GM12801 (cell line): ENCODE results near the gene HAUS8.

Source experiments
- CTCF ChIP-seq: IDR thresholded peaks from one replicate; pipeline ENCODE4 v1.5.1; 2011; ENCODE audit warnings: control low read depth; ENCODE audit not compliant: insufficient read length; ENCODE audit errors: extremely low read depth

HAUS8 gene

DNA sequence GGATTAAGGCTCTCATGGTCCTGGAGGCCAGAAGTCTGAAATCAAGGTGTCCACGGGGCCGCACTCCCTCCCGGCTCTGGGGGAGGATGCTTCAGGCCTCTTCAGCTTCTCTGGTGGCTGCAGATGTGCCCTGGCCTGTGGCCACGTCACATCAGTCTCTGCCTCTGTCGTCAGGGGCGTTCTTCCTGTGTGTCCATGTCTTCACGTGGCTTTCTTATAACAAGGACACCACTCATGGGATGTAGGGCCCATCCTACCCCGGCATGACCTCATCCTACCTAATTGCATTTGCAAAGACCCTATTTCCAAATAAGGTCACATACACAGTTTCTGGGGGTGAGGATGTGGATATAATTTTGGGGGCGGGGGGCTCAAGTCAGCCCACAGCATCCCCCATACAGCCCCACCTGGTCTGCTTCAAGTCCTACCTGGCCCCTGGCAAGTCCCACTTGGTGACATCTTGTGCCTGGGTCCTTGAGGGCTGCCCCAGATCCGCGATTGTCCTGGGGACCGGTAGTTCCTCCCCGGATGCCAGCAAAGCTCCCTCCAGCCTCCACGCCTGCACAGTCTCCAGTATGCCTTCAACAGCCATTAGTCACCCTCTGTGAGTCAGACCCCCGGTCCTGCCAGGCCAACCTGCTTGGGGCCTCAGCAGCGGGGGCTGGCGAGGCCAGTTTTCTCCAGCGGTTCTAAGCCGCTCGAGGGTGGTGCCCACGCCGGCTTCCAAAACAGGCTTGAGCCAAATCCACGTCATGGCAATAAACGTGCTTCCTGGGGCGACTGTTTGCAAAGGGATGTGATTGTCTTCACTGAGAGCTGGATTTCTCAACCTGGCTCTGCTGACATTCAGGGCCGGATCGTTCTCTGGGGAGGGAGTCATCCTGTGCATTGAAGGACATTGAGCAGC is 32.5 kb upstream of the HAUS8 start:
- no peak for TF ChIP-seq CTCF

DNA sequence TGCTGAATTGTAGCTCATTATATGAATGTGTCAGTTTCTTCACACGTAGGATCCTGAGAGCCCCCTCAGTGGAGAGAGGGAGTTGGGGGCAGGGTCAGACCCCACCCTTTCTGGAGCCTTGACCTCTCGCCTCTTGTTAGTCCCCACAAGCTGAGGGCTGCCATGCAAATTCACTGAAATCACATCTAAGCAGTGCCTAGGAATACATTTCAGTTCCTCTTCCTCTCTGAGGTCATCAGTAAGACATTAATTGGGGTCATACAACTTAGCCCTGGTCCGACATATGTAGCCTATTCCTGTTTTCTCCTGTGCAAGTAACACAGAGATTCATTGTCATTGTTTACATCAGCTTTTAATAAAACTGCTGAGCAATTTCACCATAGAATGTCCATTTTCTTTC is 30.3 kb upstream of the HAUS8 start:
- no peak for TF ChIP-seq CTCF

DNA sequence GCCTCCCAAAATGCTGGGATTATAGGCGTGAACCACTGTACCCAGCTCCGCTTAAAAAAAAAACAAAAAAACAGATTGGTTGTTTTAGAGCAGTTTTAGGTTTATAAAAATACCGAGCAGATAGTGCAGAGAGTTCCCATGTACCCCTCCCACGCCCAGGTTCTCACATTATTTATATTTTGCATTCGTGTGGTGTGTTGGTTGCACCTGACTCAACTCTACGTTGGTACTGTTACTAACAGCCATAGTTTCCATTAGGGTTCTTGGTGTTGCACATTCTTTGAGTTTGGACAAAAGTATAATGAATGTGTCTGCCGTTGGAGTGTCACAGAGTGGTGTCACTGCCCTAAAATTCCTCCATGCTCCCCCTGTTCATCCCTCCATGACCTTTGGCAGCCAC is 29.4 kb upstream of the HAUS8 start:
- no peak for TF ChIP-seq CTCF

DNA sequence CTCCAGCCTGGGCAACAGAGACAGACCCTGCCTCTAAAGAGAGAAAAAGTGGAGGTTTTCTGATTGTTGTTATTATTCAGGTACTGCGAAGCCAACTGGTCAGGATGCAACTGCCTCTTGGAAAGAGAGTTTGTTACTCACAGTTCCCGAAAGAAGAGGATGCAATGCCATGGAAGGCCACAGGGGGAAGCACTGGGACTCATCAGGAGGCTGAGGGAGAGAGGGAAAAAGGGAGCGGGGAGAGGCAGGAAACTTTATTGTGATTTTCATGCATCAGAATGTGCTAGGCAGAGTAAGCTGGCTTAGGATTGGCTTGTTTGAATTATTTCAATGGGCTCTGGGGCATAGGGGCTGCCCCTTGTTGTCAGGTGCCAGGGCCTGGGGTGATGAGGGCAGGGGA is 27.9 kb upstream of the HAUS8 start:
- no peak for TF ChIP-seq CTCF

GRCh38 chr19:17101686-17102628 is 26.7 kb upstream of the HAUS8 start:
- TF ChIP-seq CTCF, result no peak

GRCh38 chr19:17098326-17098725 is 23.1 kb upstream of the HAUS8 start:
- TF ChIP-seq CTCF, result no peak

DNA sequence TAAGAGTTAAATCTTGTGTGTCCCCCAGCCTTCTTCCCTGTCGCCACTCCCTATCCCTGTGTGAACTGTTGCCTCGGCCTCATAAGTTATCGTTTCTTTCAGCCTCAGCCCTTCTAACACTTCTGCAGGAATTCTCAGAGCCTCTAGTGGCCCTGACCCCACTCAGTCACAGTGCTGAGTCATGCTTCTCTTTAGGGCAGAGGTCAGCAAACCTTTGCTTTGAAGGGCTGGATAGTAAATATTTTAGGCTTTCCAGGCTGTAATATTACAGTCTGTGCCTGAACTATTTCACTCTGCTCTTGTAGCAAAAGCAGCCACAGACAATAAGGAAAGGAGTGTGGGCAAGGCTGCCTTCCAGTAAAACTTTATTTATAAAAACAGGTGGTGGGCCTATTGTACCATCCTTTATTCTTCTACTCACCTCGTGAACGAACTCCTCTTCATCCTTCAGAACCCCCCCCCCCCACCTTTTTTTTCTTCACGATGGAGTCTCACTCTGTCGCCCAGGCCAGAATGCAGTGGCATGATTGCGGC is 22.4 kb upstream of the HAUS8 start:
- TF ChIP-seq CTCF, result no peak
